ENCODE measurements around the gene NOX5. TPM values are rescaled to one million over a fixed set of nuclear protein-coding genes. Genes with fewer than 3 reads are reported as not detected.

The NOX5 gene
- total RNA-seq, 1 donor from 2014 or later, result 0.09 TPM

- peaks cover 32% of the 10 kb centered on the region for H3K27me3 ChIP-seq (ENCODE audit: insufficient read depth, low read length)
- no peaks in the 10 kb centered on the region for H4K20me1 ChIP-seq (ENCODE audit: insufficient read depth, low read length)
- no peak for TF ChIP-seq CTCF (IDR thresholded peaks at IDR 0.05; ENCODE audit: insufficient read depth, low read depth, low read length)
- TF ChIP-seq EZH2 (IDR thresholded peaks at IDR 0.05; ENCODE audit: insufficient read depth, low read length), result no peak
- Mint-ChIP-seq H3K9me3 (ENCODE audit: unreplicated experiment) (peaks cover 2% of the 10 kb centered on the region), H3K36me3 (ENCODE audit: low read depth, unreplicated experiment) (no peaks in the 10 kb centered on the region), H3K4me1 (ENCODE audit: low read depth, unreplicated experiment) (peaks cover 22% of the 10 kb centered on the region), H3K4me3 (ENCODE audit: unreplicated experiment) (no peak overlapping the region), H3K27me3 (ENCODE audit: low read depth, unreplicated experiment) (peaks cover 35% of the 10 kb centered on the region), H3K27ac (ENCODE audit: unreplicated experiment) (no peak overlapping the region)
- no peaks in the 10 kb centered on the region for H3K9me3 ChIP-seq (ENCODE audit: insufficient read depth, low read depth, low read length)
- H3K4me3 ChIP-seq (ENCODE audit: insufficient read depth, low read depth, low read length), result no peak overlapping the region
- H3K9ac ChIP-seq (ENCODE audit: low read length), result no peak overlapping the region
- H2AFZ ChIP-seq (ENCODE audit: low read depth, low read length), result no peak overlapping the region
- DNase-seq (ENCODE audit: low read depth) (no peak), FAIRE-seq (no peak)
- H3K4me2 ChIP-seq (ENCODE audit: low read length), result no peak overlapping the region
- H3K36me3 ChIP-seq (ENCODE audit: insufficient read depth, low read length), result no peaks in the 10 kb centered on the region
- H3K4me1 ChIP-seq (ENCODE audit: insufficient read depth, low read length), result peaks cover 12% of the 10 kb centered on the region
- H3K79me2 ChIP-seq (ENCODE audit: insufficient read depth, low read length), result no peaks in the 10 kb centered on the region
- no peak overlapping the region for H3K27ac ChIP-seq (ENCODE audit: low read depth, low read length)
Measured at GRCh38 chr15:69085325-69086081, 71.0 kb downstream of the NOX5 start.

- H3K36me3 ChIP-seq (ENCODE audit: insufficient read depth, low read length), result no peaks in the 10 kb centered on the region
- no peak overlapping the region for H3K27ac ChIP-seq (ENCODE audit: low read depth, low read length)
- FAIRE-seq (no peak), DNase-seq (ENCODE audit: low read depth) (no peak)
- H3K27me3 ChIP-seq (ENCODE audit: insufficient read depth, low read length), result peaks cover 34% of the 10 kb centered on the region
- no peak overlapping the region for H2AFZ ChIP-seq (ENCODE audit: low read depth, low read length)
- Mint-ChIP-seq H3K27ac (ENCODE audit: unreplicated experiment) (no peak overlapping the region), H3K9me3 (ENCODE audit: unreplicated experiment) (peaks cover 1% of the 10 kb centered on the region), H3K36me3 (ENCODE audit: low read depth, unreplicated experiment) (no peaks in the 10 kb centered on the region), H3K4me3 (ENCODE audit: unreplicated experiment) (no peak overlapping the region), H3K27me3 (ENCODE audit: low read depth, unreplicated experiment) (peaks cover 39% of the 10 kb centered on the region), H3K4me1 (ENCODE audit: low read depth, unreplicated experiment) (peaks cover 12% of the 10 kb centered on the region)
- no peaks in the 10 kb centered on the region for H3K9me3 ChIP-seq (ENCODE audit: insufficient read depth, low read depth, low read length)
- H3K4me3 ChIP-seq (ENCODE audit: insufficient read depth, low read depth, low read length), result no peak overlapping the region
- no peaks in the 10 kb centered on the region for H3K79me2 ChIP-seq (ENCODE audit: insufficient read depth, low read length)
- no peak overlapping the region for H3K4me2 ChIP-seq (ENCODE audit: low read length)
- H3K4me1 ChIP-seq (ENCODE audit: insufficient read depth, low read length), result peaks cover 7% of the 10 kb centered on the region
- H4K20me1 ChIP-seq (ENCODE audit: insufficient read depth, low read length), result no peaks in the 10 kb centered on the region
- no peak overlapping the region for H3K9ac ChIP-seq (ENCODE audit: low read length)
- TF ChIP-seq EZH2 (IDR thresholded peaks at IDR 0.05; ENCODE audit: insufficient read depth, low read length), result no peak
- TF ChIP-seq CTCF (IDR thresholded peaks at IDR 0.05; ENCODE audit: insufficient read depth, low read depth, low read length), result no peak
Measured at GRCh38 chr15:69086427-69087204, 72.1 kb downstream of the NOX5 start.
